Activated CD8-positive, alpha-beta T cell treated with anti-CD3 and anti-CD28 coated beads for 36 hours (primary cell): ENCODE data around the gene DUOXA2. TPM values are rescaled to one million over a fixed set of nuclear protein-coding genes. Genes with fewer than 3 reads are reported as not detected.

Experiments used
- ATAC-seq: fragments of 200-7000 bp; cut with Tn5 transposase; one replicate; pipeline ENCODE4 v1.10.0; 2021; ENCODE audit warnings: mild to moderate bottlenecking, moderate library complexity
- CTCF ChIA-PET: fragments of 350-600 bp; sonication (Branson Sonifier 250); formaldehyde crosslinking; loops from one replicate; lab custom pipeline; 2021; ENCODE audit warnings: antibody characterized with exemption; lab: Charles Lee
- POLR2A ChIA-PET: fragments of 350-600 bp; sonication (Branson Sonifier 250); formaldehyde crosslinking; loops from one replicate; lab custom pipeline; 2021; ENCODE audit warnings: antibody characterized with exemption; lab: Charles Lee
- DNase-seq: peaks from one replicate; pipeline ENCODE4 v3.0.0-alpha.2; 2020
- H3K27ac Mint-ChIP-seq: one replicate; pipeline ENCODE4 v1.8.0; 2021; ENCODE audit warnings: mild to moderate bottlenecking, mixed read lengths
- H3K27me3 Mint-ChIP-seq: one replicate; pipeline ENCODE4 v1.8.0; 2021; ENCODE audit warnings: mixed read lengths
- H3K36me3 Mint-ChIP-seq: one replicate; pipeline ENCODE4 v1.8.0; 2021; ENCODE audit warnings: low read depth, mixed read lengths
- H3K4me1 Mint-ChIP-seq: one replicate; pipeline ENCODE4 v1.8.0; 2021; ENCODE audit warnings: low read depth, mixed read lengths
- H3K4me3 Mint-ChIP-seq: one replicate; pipeline ENCODE4 v1.8.0; 2021; ENCODE audit warnings: mild to moderate bottlenecking, moderate library complexity, mixed read lengths
- H3K9me3 Mint-ChIP-seq: one replicate; pipeline ENCODE4 v1.8.0; 2021; ENCODE audit warnings: mixed read lengths
- CTCF ChIP-seq: fragments of 200-600 bp; IDR thresholded peaks from one replicate; pipeline ENCODE4 v1.8.0; 2022; ENCODE audit warnings: antibody characterized with exemption, mild to moderate bottlenecking
- intact Hi-C: fragments of 100-400 bp; cut with micrococcal nuclease; formaldehyde crosslinking; loops from one replicate; pipeline ENCODE4 v1.10.0; 2022
- total RNA-seq, 2 experiments: library from RNA; stranded (reverse); gene quantifications; one replicate each; pipeline ENCODE4 v1.2.3, GENCODE V29; 2021

Gene DUOXA2
- total RNA-seq, 2 experiments from 2014 or later, result not detected

- intact Hi-C loops, result no loop called here
- Mint-ChIP-seq H3K9me3 (no peaks in the 10 kb centered on the region), H3K36me3 (no peaks in the 10 kb centered on the region), H3K4me1 (peaks cover 10% of the 10 kb centered on the region), H3K27me3 (peaks cover 18% of the 10 kb centered on the region), H3K4me3 (no peak overlapping the region), H3K27ac (no peak overlapping the region)
- TF ChIP-seq CTCF, result no peak
- ChIA-PET POLR2A (no interaction called here), CTCF (interaction anchor here (1.2 to 1.9 kb wide), 3 partner anchors 21 to 24 kb away, joined by 3 to 8 read pairs (median 6); no protein-coding TSS in a partner anchor)
- DNase-seq (no peak), ATAC-seq (no peak)
Measured at GRCh38 chr15:45138814-45139765, 25.0 kb downstream of the DUOXA2 start.

- ChIA-PET POLR2A (interaction anchor here (0.9 kb wide), 1 partner anchor 263 kb away, joined by 3 read pairs; no protein-coding TSS in a partner anchor), CTCF (interaction anchor here (0.9 to 1.7 kb wide), 3 partner anchors 10 to 23 kb away, joined by 3 to 6 read pairs (median 3); partner anchors contain the start of genes DUOX1 and DUOXA1)
- Mint-ChIP-seq H3K4me1 (peaks cover 8% of the 10 kb centered on the region), H3K27ac (no peak overlapping the region), H3K36me3 (no peaks in the 10 kb centered on the region), H3K4me3 (no peak overlapping the region), H3K9me3 (no peaks in the 10 kb centered on the region), H3K27me3 (peaks cover 11% of the 10 kb centered on the region)
- intact Hi-C loops, result no loop called here
- ATAC-seq (no peak), DNase-seq (no peak)
- no peak for TF ChIP-seq CTCF
Measured at GRCh38 chr15:45139770-45140169, 25.6 kb downstream of the DUOXA2 start.

- Mint-ChIP-seq H3K36me3 (no peaks in the 10 kb centered on the region), H3K9me3 (no peaks in the 10 kb centered on the region), H3K4me3 (no peak overlapping the region), H3K27me3 (peaks cover 8% of the 10 kb centered on the region), H3K27ac (no peak overlapping the region), H3K4me1 (peaks cover 5% of the 10 kb centered on the region)
- DNase-seq (no peak), ATAC-seq (no peak)
- POLR2A ChIA-PET, result interaction anchor here (0.9 kb wide), 1 partner anchor 262 kb away, joined by 3 read pairs; no protein-coding TSS in a partner anchor
- CTCF ChIA-PET, result interaction anchor here (0.8 to 2.3 kb wide), 4 partner anchors 11 to 23 kb away, joined by 3 to 11 read pairs (median 4); partner anchors contain the start of genes DUOX1 and DUOXA1
- intact Hi-C loops, result no loop called here
- no peak for TF ChIP-seq CTCF
Measured at GRCh38 chr15:45140557-45141250, 26.6 kb downstream of the DUOXA2 start.

- no peak for TF ChIP-seq CTCF
- no peak overlapping the region for H3K27ac Mint-ChIP-seq
Measured at GRCh38 chr15:45141386-45141785, 27.3 kb downstream of the DUOXA2 start.

More at GRCh38 chr15:45141386-45141785, 27.3 kb downstream of the DUOXA2 start:
- POLR2A ChIA-PET, result interaction anchor here (0.6 kb wide), 1 partner anchor 130 kb away, joined by 3 read pairs; no protein-coding TSS in a partner anchor
- Mint-ChIP-seq H3K4me1 (peaks cover 2% of the 10 kb centered on the region), H3K4me3 (no peak overlapping the region), H3K9me3 (no peaks in the 10 kb centered on the region), H3K36me3 (no peaks in the 10 kb centered on the region), H3K27me3 (peaks cover 5% of the 10 kb centered on the region)
- DNase-seq, result no peak
- intact Hi-C loops, result no loop called here
- no peak for ATAC-seq
- CTCF ChIA-PET, result interaction anchor here (0.8 to 2.3 kb wide), 2 partner anchors 15 to 23 kb away, joined by 3 to 11 read pairs; no protein-coding TSS in a partner anchor
